ENCODE data around the gene NHEJ1.

NHEJ1 gene

GRCh38 chr2:219174146-219174545, 13.5 kb upstream of the NHEJ1 start:
- Histone ChIP-seq H3K4me3 (ENCODE audit: low read depth, low read length) (no peak overlapping the region), H3K27ac (no peak overlapping the region), H2AFZ (no peak overlapping the region), H3K4me2 (ENCODE audit: low read length) (no peak overlapping the region), H3K4me1 (peaks cover 6% of the 10 kb centered on the region), H3K36me3 (ENCODE audit: control insufficient read depth, insufficient read depth, low read length) (no peaks in the 10 kb centered on the region), H3K27me3 (ENCODE audit: control insufficient read depth, insufficient read depth, low read length) (no peaks in the 10 kb centered on the region), H3K79me2 (peaks cover 5% of the 10 kb centered on the region), H3K9me3 (ENCODE audit: control insufficient read depth, low read length) (no peaks in the 10 kb centered on the region), H3K9ac (no peak overlapping the region)
- TF ChIP-seq CTCF (IDR thresholded peaks at IDR 0.05): no peak

- H2AFZ ChIP-seq: no peak overlapping the region
- no peaks in the 10 kb centered on the region for H3K36me3 ChIP-seq (ENCODE audit: control insufficient read depth, insufficient read depth, low read length)
- no peaks in the 10 kb centered on the region for H3K27me3 ChIP-seq (ENCODE audit: control insufficient read depth, insufficient read depth, low read length)
- H3K79me2 ChIP-seq: no peaks in the 10 kb centered on the region
- no peak overlapping the region for H3K27ac ChIP-seq
- H3K9ac ChIP-seq: no peak overlapping the region
- no peaks in the 10 kb centered on the region for H3K9me3 ChIP-seq (ENCODE audit: control insufficient read depth, low read length)
- peaks cover 3% of the 10 kb centered on the region for H3K4me1 ChIP-seq
- no peak overlapping the region for H3K4me3 ChIP-seq (ENCODE audit: low read depth, low read length)
- no peak for TF ChIP-seq CTCF (IDR thresholded peaks at IDR 0.05)
- H3K4me2 ChIP-seq (ENCODE audit: low read length): no peak overlapping the region
Measured at GRCh38 chr2:219173176-219173575, 12.6 kb upstream of the NHEJ1 start.

GRCh38 chr2:219172231-219173154, 11.9 kb upstream of the NHEJ1 start:
- no peak overlapping the region for H3K9ac ChIP-seq
- H2AFZ ChIP-seq: no peak overlapping the region
- H3K9me3 ChIP-seq (ENCODE audit: control insufficient read depth, low read length): no peaks in the 10 kb centered on the region
- no peak overlapping the region for H3K4me3 ChIP-seq (ENCODE audit: low read depth, low read length)
- H3K36me3 ChIP-seq (ENCODE audit: control insufficient read depth, insufficient read depth, low read length): no peaks in the 10 kb centered on the region
- TF ChIP-seq CTCF (IDR thresholded peaks at IDR 0.05): no peak
- no peak overlapping the region for H3K4me2 ChIP-seq (ENCODE audit: low read length)
- no peaks in the 10 kb centered on the region for H3K27me3 ChIP-seq (ENCODE audit: control insufficient read depth, insufficient read depth, low read length)
- H3K4me1 ChIP-seq: peaks cover 3% of the 10 kb centered on the region
- H3K79me2 ChIP-seq: no peaks in the 10 kb centered on the region
- no peak overlapping the region for H3K27ac ChIP-seq

- Histone ChIP-seq H3K9me3 (ENCODE audit: control insufficient read depth, low read length) (no peaks in the 10 kb centered on the region), H3K36me3 (ENCODE audit: control insufficient read depth, insufficient read depth, low read length) (no peaks in the 10 kb centered on the region), H3K79me2 (no peaks in the 10 kb centered on the region), H3K4me3 (ENCODE audit: low read depth, low read length) (no peak overlapping the region), H3K27me3 (ENCODE audit: control insufficient read depth, insufficient read depth, low read length) (no peaks in the 10 kb centered on the region), H3K4me1 (peaks cover 3% of the 10 kb centered on the region), H3K4me2 (ENCODE audit: low read length) (no peak overlapping the region), H3K9ac (no peak overlapping the region), H3K27ac (peak overlapping the region; percentile 37), H2AFZ (no peak overlapping the region)
- TF ChIP-seq CTCF (IDR thresholded peaks at IDR 0.05): peak; percentile 72
Measured at GRCh38 chr2:219171231-219171651, 10.6 kb upstream of the NHEJ1 start.
